HG02678 (cell line): ENCODE data around the gene DTX2.
"Not testable (repeated sequence)": the region's sequence is repeated elsewhere in the genome, so short reads cannot be mapped to it uniquely, and the experiment has no call there.

Experiments
- ATAC-seq: cut with Tn5 transposase; IDR thresholded peaks from one replicate; pipeline ENCODE4 v1.9.1; 2021; ENCODE audit warnings: mild to moderate bottlenecking, moderate library complexity; ENCODE audit not compliant: unreplicated experiment

DTX2 gene

GRCh38 chr7:76511200-76511910, 49.8 kb downstream of the DTX2 start:
- ATAC-seq = not testable (repeated sequence)

- not testable (repeated sequence) for ATAC-seq
Measured at GRCh38 chr7:76511911-76512885, 50.7 kb downstream of the DTX2 start.

GRCh38 chr7:76512941-76513816, 51.7 kb downstream of the DTX2 start:
- no peak for ATAC-seq

GRCh38 chr7:76513817-76514799, 52.6 kb downstream of the DTX2 start:
- no peak for ATAC-seq

- ATAC-seq = no peak
Measured at GRCh38 chr7:76514926-76515771, 53.6 kb downstream of the DTX2 start.

GRCh38 chr7:76515999-76516443, 54.5 kb downstream of the DTX2 start:
- no peak for ATAC-seq

GRCh38 chr7:76516932-76517331, 55.4 kb downstream of the DTX2 start:
- ATAC-seq = not testable (repeated sequence)

- not testable (repeated sequence) for ATAC-seq
Measured at GRCh38 chr7:76526183-76526582, 64.7 kb downstream of the DTX2 start.

GRCh38 chr7:76531643-76532042, 70.1 kb downstream of the DTX2 start:
- not testable (repeated sequence) for ATAC-seq

GRCh38 chr7:76543197-76543596, 81.7 kb downstream of the DTX2 start, which contains the start of gene SPDYE16:
SPDYE16 (minus strand) TSS chr7:76543297; CDS start chr7:76541459, 1,838 bp downstream.
- not testable (repeated sequence) for ATAC-seq

- ATAC-seq = peak; percentile 99
Measured at GRCh38 chr7:76549025-76549854, 87.7 kb downstream of the DTX2 start.

GRCh38 chr7:76549855-76550248, 88.3 kb downstream of the DTX2 start:
- not testable (repeated sequence) for ATAC-seq

GRCh38 chr7:76551992-76552391, 90.5 kb downstream of the DTX2 start:
- ATAC-seq = not testable (repeated sequence)
